Tibial nerve (tissue), 4 donors: ENCODE results near the gene VASP. TPM values are rescaled to one million over a fixed set of nuclear protein-coding genes. Genes with fewer than 3 reads are reported as not detected.

ENCODE experiments used
- DNase-seq, 2 donors: peaks; one replicate each; pipeline ENCODE4 v3.0.0-alpha.2; 2019; ENCODE audit warnings: low spot score in 2 of 2
- H3K27ac ChIP-seq, 4 donors: fragments of 200-600 bp; sonication (generic) in 3 of 4; one replicate each; pipeline ENCODE4 v1.5.1; 2017 to 2019; ENCODE audit warnings: mild to moderate bottlenecking in 1 of 4
- H3K27me3 ChIP-seq, 2 donors: fragments of 200-600 bp; sonication (generic) in 1 of 2; one replicate each; pipeline versions ENCODE4 v1.5.1 to v1.6.0; 2017 to 2019
- H3K36me3 ChIP-seq, 3 donors: fragments of 200-600 bp; sonication (generic); one replicate each; pipeline ENCODE4 v1.5.1; 2018 to 2019
- H3K4me1 ChIP-seq, 4 donors: fragments of 200-600 bp; sonication (generic) in 3 of 4; one replicate each; pipeline ENCODE4 v1.5.1; 2017 to 2019
- H3K4me3 ChIP-seq, 4 donors: fragments of 200-600 bp; sonication (generic) in 3 of 4; one replicate each; pipeline ENCODE4 v1.5.1; 2017 to 2019; ENCODE audit warnings: mild to moderate bottlenecking in 1 of 4, moderate library complexity in 1 of 4
- H3K9me3 ChIP-seq, 4 donors: fragments of 200-600 bp; sonication (generic) in 3 of 4; one replicate each; pipeline ENCODE4 v1.5.1; 2017 to 2019
- EP300 ChIP-seq, 2 donors: sonication (generic); formaldehyde crosslinking; IDR thresholded peaks; one replicate each; pipeline ENCODE4 v1.6.1; 2017; ENCODE audit warnings: antibody characterized with exemption in 2 of 2, mild to moderate bottlenecking in 1 of 2
- POLR2A ChIP-seq, 2 donors: fragments of 450-650 bp; IDR thresholded peaks; one replicate each; pipeline ENCODE4 v1.6.1; 2017; ENCODE audit warnings: antibody characterized with exemption in 2 of 2, mild to moderate bottlenecking in 2 of 2, moderate library complexity in 2 of 2
- WGBS, 2 donors: methylation state at CpG; one replicate each; pipeline ENCODE4 v1.1.5; 2018; 5-methylcytosine and 5-hydroxymethylcytosine counted together
- total RNA-seq, 4 donors: library from RNA; depleted of rRNA; stranded (reverse); fragments of >200 nt; gene quantifications; one replicate each; pipeline ENCODE4 v1.1.0, GENCODE V29; 2016
- TF ChIP-seq, protein P1 (sequence below), 5 experiments: fragments of 200-600 bp in 3 of 5; fragments of 450-650 bp in 2 of 5; sonication (generic) in 3 of 5; IDR thresholded peaks; one replicate each; pipeline ENCODE4 v1.5.1; 2016 to 2019; ENCODE audit warnings: antibody characterized with exemption in 5 of 5, mild to moderate bottlenecking in 3 of 5, moderate library complexity in 2 of 5

Gene VASP
- total RNA-seq, 4 donors from 2014 or later, result 39.1 to 74.4 (median 59.2) TPM

DNA sequence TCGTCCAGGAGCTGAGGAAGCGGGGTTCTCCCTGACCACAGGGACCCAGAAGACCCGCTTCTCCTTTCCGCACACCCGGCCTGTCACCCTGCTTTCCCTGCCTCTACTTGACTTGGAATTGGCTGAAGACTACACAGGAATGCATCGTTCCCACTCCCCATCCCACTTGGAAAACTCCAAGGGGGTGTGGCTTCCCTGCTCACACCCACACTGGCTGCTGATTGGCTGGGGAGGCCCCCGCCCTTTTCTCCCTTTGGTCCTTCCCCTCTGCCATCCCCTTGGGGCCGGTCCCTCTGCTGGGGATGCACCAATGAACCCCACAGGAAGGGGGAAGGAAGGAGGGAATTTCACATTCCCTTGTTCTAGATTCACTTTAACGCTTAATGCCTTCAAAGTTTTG lies 18.9 kb downstream of the VASP start:
- peak overlapping the region in 2 of 4 donors; percentile 67 to 76 for H3K27ac ChIP-seq
- peak in 1 of 2 donors; percentile 47 for DNase-seq
- 57 to 62% methylated on average over 9 of the region's 9 CpGs for WGBS, 2 donors
- H3K4me3 ChIP-seq, result no peak overlapping the region
- H3K9me3 ChIP-seq, result no peaks in the 10 kb centered on the region
- TF ChIP-seq POLR2A (IDR thresholded peaks at IDR 0.05) (no peak), EP300 (IDR thresholded peaks at IDR 0.05) (peak; percentile 34 to 76)
- TF ChIP-seq, protein P1, sequence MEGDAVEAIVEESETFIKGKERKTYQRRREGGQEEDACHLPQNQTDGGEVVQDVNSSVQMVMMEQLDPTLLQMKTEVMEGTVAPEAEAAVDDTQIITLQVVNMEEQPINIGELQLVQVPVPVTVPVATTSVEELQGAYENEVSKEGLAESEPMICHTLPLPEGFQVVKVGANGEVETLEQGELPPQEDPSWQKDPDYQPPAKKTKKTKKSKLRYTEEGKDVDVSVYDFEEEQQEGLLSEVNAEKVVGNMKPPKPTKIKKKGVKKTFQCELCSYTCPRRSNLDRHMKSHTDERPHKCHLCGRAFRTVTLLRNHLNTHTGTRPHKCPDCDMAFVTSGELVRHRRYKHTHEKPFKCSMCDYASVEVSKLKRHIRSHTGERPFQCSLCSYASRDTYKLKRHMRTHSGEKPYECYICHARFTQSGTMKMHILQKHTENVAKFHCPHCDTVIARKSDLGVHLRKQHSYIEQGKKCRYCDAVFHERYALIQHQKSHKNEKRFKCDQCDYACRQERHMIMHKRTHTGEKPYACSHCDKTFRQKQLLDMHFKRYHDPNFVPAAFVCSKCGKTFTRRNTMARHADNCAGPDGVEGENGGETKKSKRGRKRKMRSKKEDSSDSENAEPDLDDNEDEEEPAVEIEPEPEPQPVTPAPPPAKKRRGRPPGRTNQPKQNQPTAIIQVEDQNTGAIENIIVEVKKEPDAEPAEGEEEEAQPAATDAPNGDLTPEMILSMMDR (IDR thresholded peaks at IDR 0.05), result no peak
- peaks cover 0 to 15% of the 10 kb centered on the region in 2 donors for H3K27me3 ChIP-seq
- H3K36me3 ChIP-seq, result peaks cover 2 to 47% (median 4%) of the 10 kb centered on the region in 3 donors
- H3K4me1 ChIP-seq, result peaks cover 0 to 44% (median 9%) of the 10 kb centered on the region in 4 donors

DNA sequence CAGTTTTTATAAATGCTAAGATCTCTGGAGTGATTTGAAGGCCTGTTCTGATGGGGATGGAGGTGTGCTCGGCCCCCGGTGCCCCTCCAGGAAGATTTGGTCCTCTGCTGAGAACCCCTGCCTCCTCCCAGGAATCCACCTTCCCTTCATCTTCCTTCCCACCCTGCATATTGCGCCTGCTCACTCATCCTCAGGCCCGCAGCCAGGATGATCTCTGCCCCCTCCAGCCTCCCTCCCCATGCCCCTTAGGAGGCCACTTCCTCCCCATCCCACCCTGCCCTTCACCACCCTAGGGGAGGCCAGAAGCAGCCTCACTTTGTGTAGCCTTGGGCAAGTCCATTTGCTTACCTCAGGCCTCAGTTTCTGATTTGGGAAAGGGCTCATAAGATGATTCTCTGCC lies 19.7 kb downstream of the VASP start:
- 87 to 91% methylated on average over 4 of the region's 4 CpGs for WGBS, 2 donors
- H3K27ac ChIP-seq, result peak overlapping the region in 2 of 4 donors; percentile 67 to 76
- TF ChIP-seq EP300 (IDR thresholded peaks at IDR 0.05) (no peak), POLR2A (IDR thresholded peaks at IDR 0.05) (no peak)
- TF ChIP-seq, protein P1 (IDR thresholded peaks at IDR 0.05), result no peak
- no peak overlapping the region for H3K4me3 ChIP-seq
- DNase-seq, result no peak
- H3K27me3 ChIP-seq, result peaks cover 0 to 20% of the 10 kb centered on the region in 2 donors
- peaks cover 2 to 39% (median 4%) of the 10 kb centered on the region in 3 donors for H3K36me3 ChIP-seq
- peaks cover 0 to 44% (median 9%) of the 10 kb centered on the region in 4 donors for H3K4me1 ChIP-seq
- H3K9me3 ChIP-seq, result no peaks in the 10 kb centered on the region

DNA sequence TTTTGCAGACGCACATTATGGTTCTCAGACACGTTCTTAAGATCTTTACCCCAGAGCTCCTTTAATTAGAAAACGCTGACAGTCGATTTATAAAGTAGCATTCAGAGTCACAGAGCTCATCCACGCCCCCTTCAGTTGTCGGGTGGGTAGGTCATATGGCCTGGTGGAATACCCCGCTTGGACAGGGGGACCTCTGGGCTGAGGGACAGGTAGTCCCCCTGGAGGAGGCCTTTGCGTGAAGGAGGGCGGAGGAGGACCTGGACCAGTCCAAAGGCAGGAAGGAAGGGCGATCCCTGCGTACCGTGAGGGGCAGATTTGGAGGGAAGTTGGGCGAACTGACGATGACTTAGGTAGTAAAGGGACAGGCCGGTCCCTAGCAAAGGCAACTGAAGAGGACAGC lies 20.5 kb downstream of the VASP start:
- H3K4me1 ChIP-seq, result peaks cover 0 to 44% (median 9%) of the 10 kb centered on the region in 4 donors

DNA sequence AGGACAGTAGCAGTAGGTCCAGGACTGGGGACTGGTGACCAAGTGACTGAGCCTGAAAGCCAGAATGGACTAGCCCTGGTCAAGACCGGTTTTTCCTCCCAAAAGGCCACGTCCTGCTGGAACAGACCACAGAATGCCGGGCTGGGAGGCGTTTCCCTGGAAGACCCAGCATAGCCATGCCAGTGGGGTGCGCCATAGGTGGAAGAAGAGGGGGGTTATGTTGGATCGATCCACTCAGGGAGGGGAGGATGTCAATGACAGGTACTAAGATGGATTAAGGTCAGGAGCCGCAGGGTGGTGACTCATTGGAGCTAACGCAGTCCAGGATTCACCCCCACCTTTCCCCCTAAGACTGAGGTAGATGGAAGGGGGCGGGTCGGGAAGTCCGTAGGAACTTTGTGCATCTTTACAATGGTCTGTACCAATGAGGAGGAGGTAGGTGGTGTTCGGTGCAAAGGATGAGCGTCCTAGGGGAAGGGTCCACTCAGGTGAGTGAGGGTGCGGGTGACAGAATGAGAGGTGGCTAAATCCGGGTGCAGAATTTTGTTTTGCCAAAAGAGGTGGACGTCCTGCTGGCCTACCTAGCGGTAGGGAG lies 21.0 kb downstream of the VASP start:
- Histone ChIP-seq H3K9me3 (no peaks in the 10 kb centered on the region), H3K4me3 (peak overlapping the region in 3 of 4 donors; percentile 23 to 49 (median 24)), H3K36me3 (peaks cover 2 to 30% (median 4%) of the 10 kb centered on the region in 3 donors), H3K4me1 (peaks cover 0 to 44% (median 9%) of the 10 kb centered on the region in 4 donors), H3K27ac (peak overlapping the region in 1 of 4 donors; percentile 67), H3K27me3 (peaks cover 0 to 20% of the 10 kb centered on the region in 2 donors)
- TF ChIP-seq EP300 (IDR thresholded peaks at IDR 0.05), result no peak
- DNase-seq, result no peak
- 32 to 36% methylated on average over 17 of the region's 17 CpGs for WGBS, 2 donors

More for the DNA sequence above, 20.5 kb downstream of the VASP start:
- H3K4me3 ChIP-seq, result no peak overlapping the region
- DNase-seq, result no peak
- TF ChIP-seq EP300 (IDR thresholded peaks at IDR 0.05) (no peak), POLR2A (IDR thresholded peaks at IDR 0.05) (no peak)
- H3K27me3 ChIP-seq, result peaks cover 0 to 20% of the 10 kb centered on the region in 2 donors
- WGBS, 2 donors, result 73 to 75% methylated on average over 15 of the region's 15 CpGs
- H3K9me3 ChIP-seq, result no peaks in the 10 kb centered on the region
- peaks cover 2 to 31% (median 4%) of the 10 kb centered on the region in 3 donors for H3K36me3 ChIP-seq
- H3K27ac ChIP-seq, result peak overlapping the region in 1 of 4 donors; percentile 67

DNA sequence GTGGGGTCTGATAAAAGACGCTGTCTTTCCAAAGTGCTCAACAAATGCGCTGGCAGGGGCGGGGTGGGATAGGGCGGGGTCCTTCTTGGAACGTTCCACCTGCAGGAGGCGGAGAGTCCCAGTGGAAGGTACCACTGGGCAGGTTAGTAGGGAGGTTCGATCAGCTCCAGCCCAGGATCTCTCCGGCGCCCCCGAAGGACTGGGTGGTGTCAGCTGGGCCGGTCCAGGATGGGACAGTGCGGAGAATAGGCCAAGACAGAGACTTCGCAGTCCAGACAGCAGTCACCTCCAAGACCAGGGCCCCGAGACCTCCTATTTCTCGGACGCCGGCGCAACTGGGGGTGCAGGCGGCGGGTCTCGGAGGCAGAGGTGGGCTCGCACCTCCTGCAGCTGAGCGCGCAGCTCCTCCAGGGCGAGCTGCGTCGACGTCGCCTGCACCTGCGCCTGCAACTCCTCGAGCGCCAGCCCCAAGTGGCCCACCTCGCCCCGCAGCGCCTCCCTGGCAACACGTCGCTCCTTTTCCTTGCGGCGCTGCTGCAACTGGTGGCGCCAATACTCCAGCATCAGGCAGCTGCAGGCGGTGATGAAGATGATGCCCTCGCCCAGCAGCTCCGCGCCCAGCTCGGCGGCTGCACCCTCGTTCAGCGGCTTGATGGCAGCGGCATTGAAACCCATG lies 21.6 kb downstream of the VASP start:
- no peak for DNase-seq
- peaks cover 0 to 20% of the 10 kb centered on the region in 2 donors for H3K27me3 ChIP-seq
- TF ChIP-seq, protein P1 (IDR thresholded peaks at IDR 0.05), result peak in 1 of 5 experiments; percentile 4
- no peak for TF ChIP-seq POLR2A (IDR thresholded peaks at IDR 0.05)
- peaks cover 2 to 29% (median 4%) of the 10 kb centered on the region in 3 donors for H3K36me3 ChIP-seq
- peaks cover 0 to 37% (median 9%) of the 10 kb centered on the region in 4 donors for H3K4me1 ChIP-seq
- peak overlapping the region; percentile 10 to 49 (median 24) for H3K4me3 ChIP-seq
- peak overlapping the region in 1 of 4 donors; percentile 67 for H3K27ac ChIP-seq
- 9 to 13% methylated on average over 27 to 37 of the region's 49 CpGs for WGBS, 2 donors
- no peaks in the 10 kb centered on the region for H3K9me3 ChIP-seq

DNA sequence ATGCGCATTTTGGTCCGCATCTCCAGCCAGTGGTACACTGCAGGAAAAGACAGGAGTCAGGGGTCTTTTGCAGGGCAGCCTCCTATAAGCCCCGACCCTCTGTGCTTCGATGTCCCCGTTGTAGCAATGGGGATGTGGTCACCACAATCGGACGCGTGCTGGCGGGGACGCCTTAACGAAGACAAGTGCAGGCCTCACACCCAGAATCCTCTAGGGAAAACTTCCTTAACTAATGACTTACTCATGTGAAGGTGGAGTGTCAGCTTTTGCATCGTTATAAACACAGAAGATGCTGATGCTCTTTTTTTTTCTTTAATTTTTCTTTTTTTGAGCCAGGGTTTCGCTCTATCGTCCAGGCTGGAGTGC lies 22.1 kb downstream of the VASP start:
- 33 to 35% methylated on average over 14 of the region's 14 CpGs for WGBS, 2 donors
- no peaks in the 10 kb centered on the region for H3K9me3 ChIP-seq
- peaks cover 2 to 24% (median 4%) of the 10 kb centered on the region in 3 donors for H3K36me3 ChIP-seq
- peaks cover 0 to 20% of the 10 kb centered on the region in 2 donors for H3K27me3 ChIP-seq
- peak overlapping the region in 3 of 4 donors; percentile 10 to 49 (median 24) for H3K4me3 ChIP-seq
- peaks cover 0 to 32% (median 9%) of the 10 kb centered on the region in 4 donors for H3K4me1 ChIP-seq
- no peak for DNase-seq
- TF ChIP-seq, protein P1 (IDR thresholded peaks at IDR 0.05), result no peak
- TF ChIP-seq POLR2A (IDR thresholded peaks at IDR 0.05), result no peak
- no peak for TF ChIP-seq EP300 (IDR thresholded peaks at IDR 0.05)
- no peak overlapping the region for H3K27ac ChIP-seq
